ENCODE data around the gene LDHAL6B. TPM values are rescaled to one million over a fixed set of nuclear protein-coding genes. Genes with fewer than 3 reads are reported as not detected.
A peak's percentile ranks its signal among the peaks of the same experiment; 100 is the strongest.

The LDHAL6B gene
- total RNA-seq, 2 donors from 2014 or later = not detected

- no peaks in the 10 kb centered on the region for H3K36me3 Mint-ChIP-seq (ENCODE audit: insufficient read depth in 2 of 2)
- no peaks in the 10 kb centered on the region for H3K9me3 Mint-ChIP-seq
- no peak overlapping the region for H3K27ac Mint-ChIP-seq
- no peaks in the 10 kb centered on the region for H3K27me3 Mint-ChIP-seq (ENCODE audit: low read depth)
- peaks cover 22% of the 10 kb centered on the region for H3K4me1 Mint-ChIP-seq (ENCODE audit: low read depth)
- no peak overlapping the region for H3K4me3 Mint-ChIP-seq
- DNase-seq (no peak), ATAC-seq (replicated peaks in 1 of 2) (no peak)
These were observed 45.5 kb downstream of the LDHAL6B start for GRCh38 chr15:59252137-59252536.

GRCh38 chr15:59255680-59256336, 49.2 kb downstream of the LDHAL6B start:
- H3K36me3 Mint-ChIP-seq (ENCODE audit: insufficient read depth in 2 of 2) = no peaks in the 10 kb centered on the region
- H3K9me3 Mint-ChIP-seq = no peaks in the 10 kb centered on the region
- ATAC-seq (replicated peaks in 1 of 2) (peak; percentile 72 to 80), DNase-seq (peak; percentile 10 to 18)
- H3K4me1 Mint-ChIP-seq (ENCODE audit: low read depth) = peaks cover 15% of the 10 kb centered on the region
- H3K27me3 Mint-ChIP-seq (ENCODE audit: low read depth) = no peaks in the 10 kb centered on the region
- no peak overlapping the region for H3K4me3 Mint-ChIP-seq
- H3K27ac Mint-ChIP-seq = no peak overlapping the region

- peaks cover 15% of the 10 kb centered on the region for H3K4me1 Mint-ChIP-seq (ENCODE audit: low read depth)
- no peaks in the 10 kb centered on the region for H3K9me3 Mint-ChIP-seq
- H3K27me3 Mint-ChIP-seq (ENCODE audit: low read depth) = no peaks in the 10 kb centered on the region
These were observed 49.8 kb downstream of the LDHAL6B start for GRCh38 chr15:59256482-59256881.

GRCh38 chr15:59257140-59257539, 50.5 kb downstream of the LDHAL6B start:
- Mint-ChIP-seq H3K27ac (no peak overlapping the region), H3K4me3 (no peak overlapping the region), H3K9me3 (no peaks in the 10 kb centered on the region), H3K4me1 (ENCODE audit: low read depth) (peaks cover 15% of the 10 kb centered on the region), H3K36me3 (ENCODE audit: insufficient read depth in 2 of 2) (no peaks in the 10 kb centered on the region), H3K27me3 (ENCODE audit: low read depth) (no peaks in the 10 kb centered on the region)
- DNase-seq (no peak), ATAC-seq (replicated peaks in 1 of 2) (no peak)

More at GRCh38 chr15:59256482-59256881, 49.8 kb downstream of the LDHAL6B start:
- H3K27ac Mint-ChIP-seq = no peak overlapping the region
- no peak for ATAC-seq (replicated peaks in 1 of 2)
- no peak overlapping the region for H3K4me3 Mint-ChIP-seq
- DNase-seq = no peak
- no peaks in the 10 kb centered on the region for H3K36me3 Mint-ChIP-seq (ENCODE audit: insufficient read depth in 2 of 2)

Other genes starting within 250 kb of the LDHAL6B start
- gene RNF111, start 219.2 kb upstream of the LDHAL6B start, total RNA-seq = 10 to 100 TPM; 27.9 to 30.4 TPM
- 10 to 100 TPM; 65.9 to 77.8 TPM for gene CCNB2, start 101.7 kb upstream of the LDHAL6B start, total RNA-seq
- 1 to 10 TPM; 1.9 to 4.6 TPM for gene MYO1E, start 166.0 kb downstream of the LDHAL6B start, total RNA-seq
- gene FAM81A, start 231.3 kb downstream of the LDHAL6B start, total RNA-seq = under 1 TPM in 1 of 2 donors, not detected in 1; 0.21 TPM